CD4-positive, alpha-beta T cell treated with Interleukin-15 for 4 hours (primary cell): ENCODE data around the gene NME1.
"Not testable (repeated sequence)": the region's sequence is repeated elsewhere in the genome, so short reads cannot be mapped to it uniquely, and the experiment has no call there.

Experiments
- DNase-seq: peaks from one replicate; pipeline ENCODE4 v3.0.0-alpha.2; 2020; ENCODE audit warnings: low spot score

NME1 gene

DNA sequence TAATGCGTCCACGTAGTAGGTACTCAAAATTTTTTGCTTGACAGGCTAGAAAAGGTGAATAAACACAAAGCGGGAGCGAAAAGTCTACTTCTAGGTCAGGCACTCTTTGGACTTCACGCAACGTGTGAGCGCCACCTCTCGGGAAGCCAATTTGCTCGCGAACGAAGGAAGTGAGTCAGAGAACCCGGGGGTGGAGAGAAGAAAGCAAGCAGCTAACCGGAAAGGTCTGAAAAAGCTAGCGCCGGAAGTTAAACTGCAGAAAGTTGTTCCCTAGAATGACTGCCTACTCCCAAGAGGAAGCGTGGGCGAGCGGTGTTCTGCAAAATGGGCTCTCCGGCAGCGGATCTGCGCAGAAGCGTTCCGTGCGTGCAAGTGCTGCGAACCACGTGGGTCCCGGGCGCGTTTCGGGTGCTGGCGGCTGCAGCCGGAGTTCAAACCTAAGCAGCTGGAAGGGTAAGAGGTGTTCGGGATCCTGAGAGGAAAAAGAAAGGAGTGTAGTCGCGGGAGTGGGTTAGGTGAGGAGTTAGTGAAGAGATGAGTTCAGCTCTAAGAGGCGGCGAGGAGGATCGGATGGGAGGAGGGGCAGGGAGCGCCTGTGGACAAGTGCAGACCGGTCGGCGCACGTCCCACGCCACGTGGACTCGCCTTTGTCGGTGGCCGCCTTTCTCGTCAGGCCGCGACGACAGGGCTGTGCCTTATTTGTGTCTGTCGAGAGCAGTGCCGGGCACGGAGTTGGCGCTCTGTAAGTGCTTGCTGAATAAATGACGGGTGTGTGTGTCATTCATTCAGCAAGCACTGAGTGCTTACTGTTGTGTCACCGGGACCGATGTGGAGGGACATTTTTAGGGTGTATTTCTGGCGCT lies at the start of gene NME1:
TSS of gene NME1 (plus strand) at position 350 of the 863 bp plus-strand sequence. CDS start 2,096 bp downstream, outside the sequence.
- peak; percentile 98 for DNase-seq

DNA sequence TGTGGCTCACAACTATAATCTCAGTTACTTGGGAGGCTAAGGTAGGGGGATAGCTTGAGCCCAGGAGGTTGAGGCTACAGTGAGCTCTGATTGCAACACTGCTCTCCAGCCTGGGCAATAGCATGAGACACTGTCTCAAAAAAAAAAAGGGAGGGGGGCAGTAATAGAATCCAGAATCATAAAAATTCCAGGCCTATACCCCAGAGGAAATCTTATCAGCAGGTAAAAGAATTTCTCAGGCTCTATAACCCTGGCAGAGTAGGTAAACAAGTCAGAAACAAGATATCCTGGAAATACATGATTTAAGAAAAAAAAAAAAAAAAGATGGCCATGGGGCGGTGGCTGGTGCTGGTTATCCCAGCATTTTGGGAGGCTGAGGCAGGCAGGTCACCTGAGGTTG lies 45.6 kb upstream of the NME1 start:
- no peak for DNase-seq

- not testable (repeated sequence) for DNase-seq
These were observed 40.8 kb upstream of the NME1 start for GRCh38 chr17:51112303-51113222.

GRCh38 chr17:51115179-51115578 lies 38.2 kb upstream of the NME1 start:
- DNase-seq, result no peak

- DNase-seq, result no peak
These were observed 34.8 kb upstream of the NME1 start for GRCh38 chr17:51118330-51119195.

- DNase-seq, result peak; percentile 9
These were observed 33.7 kb upstream of the NME1 start for GRCh38 chr17:51119415-51120356.

DNA sequence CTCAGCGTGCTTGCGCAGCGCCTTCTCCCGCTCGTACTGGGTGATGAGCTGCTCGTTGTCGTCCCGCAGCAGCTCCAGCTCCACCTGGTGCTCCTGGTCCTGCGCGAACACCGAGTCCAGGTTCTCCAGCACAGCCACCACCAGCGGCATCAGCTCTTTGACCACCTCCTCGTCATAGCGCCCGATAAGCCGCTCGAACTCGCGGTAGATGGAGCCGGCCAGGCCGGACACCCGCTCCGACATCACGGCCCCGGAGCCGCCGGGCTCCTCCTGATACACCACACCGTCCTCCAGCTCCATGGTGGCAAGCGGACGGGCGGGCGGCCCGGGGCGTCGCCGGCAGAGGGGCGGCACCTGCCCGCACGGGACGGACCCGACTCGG lies 33.0 kb upstream of the NME1 start:
- peak; percentile 39 for DNase-seq

GRCh38 chr17:51120739-51121619 lies 32.4 kb upstream of the NME1 start, which contains the start of gene SPAG9:
TSS of gene SPAG9 (minus strand) at chr17:51120868. CDS start at chr17:51120656, 212 bp downstream.
- peak; percentile 88 for DNase-seq

- peak; percentile 81 for DNase-seq
These were observed 31.5 kb upstream of the NME1 start for GRCh38 chr17:51121620-51122472.

- not testable (repeated sequence) for DNase-seq
These were observed 30.8 kb upstream of the NME1 start for GRCh38 chr17:51122473-51123115.

DNA sequence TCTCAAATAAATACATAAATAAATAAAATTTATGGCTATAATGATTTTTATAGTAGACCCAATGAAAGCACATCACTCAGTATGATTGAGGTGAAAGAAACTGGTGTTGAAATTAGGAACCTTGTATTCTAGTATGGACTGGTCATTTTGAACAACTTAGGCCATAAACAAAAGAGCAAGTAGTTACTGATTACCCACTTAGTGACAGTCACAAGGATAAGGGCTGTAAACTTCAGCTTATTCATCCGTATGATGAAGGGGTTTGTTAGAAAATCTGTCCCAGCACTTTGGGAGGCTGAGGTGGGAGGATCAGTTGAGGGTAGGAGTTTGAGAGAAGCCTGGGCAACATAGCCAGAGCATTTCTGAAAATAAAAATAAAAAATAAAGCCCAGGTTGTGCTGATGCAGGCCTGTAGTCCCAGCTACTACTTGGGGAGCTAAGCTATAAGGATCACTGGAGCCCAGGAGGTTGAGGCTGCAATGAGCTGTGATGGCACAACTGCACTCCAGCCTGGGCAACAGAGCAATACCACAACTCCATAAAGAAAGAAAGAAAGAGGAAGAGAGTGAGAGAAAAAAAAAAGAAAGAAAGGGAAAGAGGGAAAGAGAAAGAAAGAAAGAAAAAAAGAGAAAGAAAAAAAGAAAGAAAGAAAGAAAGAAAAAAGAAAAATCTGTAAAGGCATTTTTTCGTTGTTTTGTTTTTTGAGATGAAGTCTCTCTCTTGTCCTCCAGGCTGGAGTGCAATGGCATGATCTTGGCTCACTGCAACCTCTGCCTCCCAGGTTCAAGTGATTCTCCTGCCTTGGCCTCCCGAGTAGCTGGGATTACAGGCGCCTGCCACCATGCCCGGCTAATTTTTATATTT lies 28.5 kb upstream of the NME1 start:
- no peak for DNase-seq

DNA sequence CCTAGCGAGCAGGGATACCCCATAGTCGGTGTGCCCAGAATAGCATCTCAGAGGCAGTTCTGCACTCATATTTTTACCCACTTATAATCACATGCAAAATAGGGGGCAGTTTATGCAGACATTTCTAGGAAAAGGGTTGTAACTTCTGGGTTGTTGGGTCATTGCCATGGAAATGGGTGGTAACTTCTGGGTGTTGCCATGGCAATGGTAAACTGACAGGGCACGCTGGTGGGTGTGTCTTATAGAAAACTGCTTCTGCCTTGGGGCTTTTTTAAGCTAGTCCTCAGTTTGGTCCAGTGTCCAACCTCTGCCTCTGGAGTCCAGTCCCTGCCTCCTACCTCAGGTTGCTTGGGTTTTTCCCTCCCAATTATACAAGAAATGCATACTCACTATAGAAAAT lies 25.3 kb upstream of the NME1 start:
- DNase-seq, result peak; percentile 37

DNA sequence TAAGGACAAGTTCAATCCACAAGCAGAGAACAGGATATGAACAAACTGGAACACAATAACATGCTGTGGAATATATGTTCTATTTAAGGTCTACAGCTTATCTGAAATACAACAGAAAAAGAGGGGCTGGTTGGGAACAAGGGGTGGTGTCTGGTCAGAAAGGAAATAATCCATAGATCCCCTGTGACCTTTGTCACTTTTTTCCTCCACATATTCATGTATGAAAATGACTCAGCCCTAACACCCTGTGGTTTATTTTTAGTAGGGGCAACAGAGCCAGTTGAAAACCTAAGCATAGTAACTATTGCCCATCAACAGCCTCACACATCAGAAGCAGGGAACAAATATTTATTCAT lies 20.4 kb upstream of the NME1 start:
- no peak for DNase-seq

- no peak for DNase-seq
These were observed 20.0 kb upstream of the NME1 start for GRCh38 chr17:51133365-51133764.

DNA sequence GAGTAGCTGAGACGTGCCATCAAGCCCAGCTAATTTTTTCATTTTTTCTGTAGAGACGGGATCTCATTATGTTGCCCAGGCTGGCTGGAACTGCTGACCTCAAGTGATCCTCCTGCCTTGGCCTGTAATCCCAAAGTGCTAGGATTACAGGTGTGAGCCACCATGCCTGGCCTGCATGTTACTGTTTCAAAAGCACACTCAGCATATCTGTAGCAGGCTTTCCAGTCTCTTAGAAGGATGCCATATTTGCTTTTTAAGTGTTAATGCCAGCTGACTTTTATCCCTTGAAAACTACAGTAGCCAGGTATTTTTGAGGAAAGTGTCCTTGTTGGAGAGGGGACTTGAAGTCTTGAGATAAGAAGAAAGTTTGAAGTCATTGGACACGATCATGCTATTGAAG lies 17.4 kb upstream of the NME1 start:
- no peak for DNase-seq

- no peak for DNase-seq
These were observed 10.8 kb upstream of the NME1 start for GRCh38 chr17:51142597-51142996.
